ENCODE measurements around the gene RXFP2. TPM values are rescaled to one million over a fixed set of nuclear protein-coding genes. Genes with fewer than 3 reads are reported as not detected.
A peak's percentile ranks its signal among the peaks of the same experiment; 100 is the strongest.

RXFP2 gene
- polyA plus RNA-seq, 1 of the 3 experiments (the other 2 are of a cell fraction): not detected

DNA sequence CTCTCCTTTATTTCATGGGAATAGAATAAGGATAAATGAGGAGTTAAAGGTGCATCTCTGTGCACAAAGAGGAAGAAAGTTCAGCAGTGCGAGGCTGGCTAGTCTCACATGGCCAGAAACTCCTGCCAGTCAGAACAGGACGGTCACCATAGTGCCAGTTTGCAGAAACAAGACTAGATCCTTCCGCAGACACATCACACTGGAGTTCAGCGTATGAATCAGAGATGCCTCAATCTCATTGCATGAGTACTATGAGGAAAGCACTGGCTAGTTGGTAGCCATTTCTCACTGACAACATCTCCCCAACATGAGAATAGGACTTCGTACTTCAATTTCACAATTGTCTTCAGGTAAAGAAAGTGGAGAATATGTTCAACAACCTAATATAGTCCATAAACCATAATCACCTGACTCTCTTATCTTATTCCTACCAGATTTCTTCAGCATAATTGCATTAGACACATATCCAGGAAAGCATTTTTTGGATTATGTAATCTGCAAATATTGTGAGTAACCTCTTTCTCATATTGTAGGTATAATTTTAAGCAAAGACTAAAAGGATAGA is 34.9 kb downstream of the RXFP2 start:
- TF ChIP-seq SMC3 (IDR thresholded peaks at IDR 0.05; ENCODE audit: low read depth, low read length) (no peak), GATA2 (CRISPR knock-in tag; IDR thresholded peaks at IDR 0.05) (no peak), TAF1 (IDR thresholded peaks at IDR 0.05; ENCODE audit: borderline replicate concordance, low read depth, low read length) (no peak), SIN3A (IDR thresholded peaks at IDR 0.05; ENCODE audit: borderline replicate concordance, low read depth, low read length) (no peak), EP300 (IDR thresholded peaks at IDR 0.05; ENCODE audit: borderline replicate concordance in 1 of 2, low read depth in 1 of 2, low read length in 1 of 2) (no peak), TCF12 (IDR thresholded peaks at IDR 0.05) (no peak), EZH2phosphoT487 (IDR thresholded peaks at IDR 0.05; ENCODE audit: borderline replicate concordance, low read depth) (no peak), FOSL2 (IDR thresholded peaks at IDR 0.05; ENCODE audit: borderline replicate concordance, low read depth) (no peak), FOXJ3 (CRISPR knock-in tag; IDR thresholded peaks at IDR 0.05) (no peak)
- TF ChIP-seq, protein P1, sequence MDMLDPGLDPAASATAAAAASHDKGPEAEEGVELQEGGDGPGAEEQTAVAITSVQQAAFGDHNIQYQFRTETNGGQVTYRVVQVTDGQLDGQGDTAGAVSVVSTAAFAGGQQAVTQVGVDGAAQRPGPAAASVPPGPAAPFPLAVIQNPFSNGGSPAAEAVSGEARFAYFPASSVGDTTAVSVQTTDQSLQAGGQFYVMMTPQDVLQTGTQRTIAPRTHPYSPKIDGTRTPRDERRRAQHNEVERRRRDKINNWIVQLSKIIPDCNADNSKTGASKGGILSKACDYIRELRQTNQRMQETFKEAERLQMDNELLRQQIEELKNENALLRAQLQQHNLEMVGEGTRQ (IDR thresholded peaks at IDR 0.05; ENCODE audit: borderline replicate concordance, low read depth, low read length): no peak
- TF ChIP-seq, protein P2, sequence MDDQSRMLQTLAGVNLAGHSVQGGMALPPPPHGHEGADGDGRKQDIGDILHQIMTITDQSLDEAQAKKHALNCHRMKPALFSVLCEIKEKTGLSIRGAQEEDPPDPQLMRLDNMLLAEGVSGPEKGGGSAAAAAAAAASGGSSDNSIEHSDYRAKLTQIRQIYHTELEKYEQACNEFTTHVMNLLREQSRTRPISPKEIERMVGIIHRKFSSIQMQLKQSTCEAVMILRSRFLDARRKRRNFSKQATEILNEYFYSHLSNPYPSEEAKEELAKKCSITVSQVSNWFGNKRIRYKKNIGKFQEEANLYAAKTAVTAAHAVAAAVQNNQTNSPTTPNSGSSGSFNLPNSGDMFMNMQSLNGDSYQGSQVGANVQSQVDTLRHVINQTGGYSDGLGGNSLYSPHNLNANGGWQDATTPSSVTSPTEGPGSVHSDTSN (IDR thresholded peaks at IDR 0.05): no peak
- ChIA-PET CTCF (interaction anchor here (1.2 kb wide), 1 partner anchor 350 kb away, joined by 4 read pairs; no protein-coding TSS in a partner anchor), POLR2A (no interaction called here)
- Histone ChIP-seq H3K27me3 (ENCODE audit: insufficient read depth) (no peaks in the 10 kb centered on the region), H3K9me3 (no peaks in the 10 kb centered on the region), H3K9ac (peak overlapping the region; percentile 43), H3K9me2 (no peaks in the 10 kb centered on the region), H4K20me1 (ENCODE audit: insufficient read depth) (no peaks in the 10 kb centered on the region), H3K4me2 (0 out of 2 replicates have a peak overlapping the region, but pooled peaks have one; percentile 66), H3K27ac (ENCODE audit: low read depth in 2 of 2, low read length in 1 of 2) (peak overlapping the region in 1 of 2 experiments; percentile 82; a peak in 2 of 4 replicates), H3K79me2 (ENCODE audit: insufficient read depth) (no peaks in the 10 kb centered on the region), H2AFZ (ENCODE audit: low read depth) (peak overlapping the region; percentile 12; the same call in 1 of the 2 replicates), H3F3A (replicated peaks; ENCODE audit: insufficient read depth) (peaks cover 12% of the 10 kb centered on the region), H3K4me1 (ENCODE audit: control insufficient read depth in 1 of 2, insufficient read depth in 2 of 2, low read depth in 1 of 2, low read length in 1 of 2) (peaks cover 0 to 7% of the 10 kb centered on the region in 2 experiments; a peak in 2 of 4 replicates), H3K36me3 (replicated peaks in 1 of 2; ENCODE audit: control insufficient read depth in 1 of 2, insufficient read depth in 2 of 2, low read length in 1 of 2) (no peaks in the 10 kb centered on the region), H3K4me3 (ENCODE audit: low read depth in 2 of 2, low read length in 1 of 2) (no peak overlapping the region)
- 95% methylated on average over 5 of the region's 5 CpGs for WGBS (ENCODE audit: low lambda C conversion rate)
- DNase-seq: no peak

DNA sequence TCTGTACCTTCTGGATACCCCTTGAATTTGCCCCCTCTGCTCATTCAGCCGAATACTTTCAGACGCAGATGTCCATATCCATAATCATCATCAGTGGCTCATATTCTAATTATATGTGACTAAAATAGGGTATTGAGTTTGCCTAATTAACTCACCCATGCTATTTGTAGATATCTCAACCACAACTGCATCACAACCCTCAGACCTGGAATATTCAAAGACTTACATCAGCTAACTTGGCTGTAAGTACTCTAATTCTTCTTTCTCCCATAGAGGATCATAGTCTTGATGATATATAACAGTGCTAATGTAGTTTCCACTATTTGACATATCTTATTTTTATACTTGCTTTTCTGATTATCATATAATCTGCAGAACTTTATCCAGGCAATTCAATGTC is 35.8 kb downstream of the RXFP2 start:
- Histone ChIP-seq H3K9me3 (no peaks in the 10 kb centered on the region), H3K4me2 (no peak overlapping the region), H3K9ac (no peak overlapping the region), H3F3A (replicated peaks; ENCODE audit: insufficient read depth) (peaks cover 12% of the 10 kb centered on the region), H3K9me2 (no peaks in the 10 kb centered on the region), H3K4me3 (ENCODE audit: low read depth in 2 of 2, low read length in 1 of 2) (no peak overlapping the region), H3K4me1 (ENCODE audit: control insufficient read depth in 1 of 2, insufficient read depth in 2 of 2, low read depth in 1 of 2, low read length in 1 of 2) (peaks cover 0 to 7% of the 10 kb centered on the region in 2 experiments; a peak in 2 of 4 replicates), H3K36me3 (replicated peaks in 1 of 2; ENCODE audit: control insufficient read depth in 1 of 2, insufficient read depth in 2 of 2, low read length in 1 of 2) (no peaks in the 10 kb centered on the region), H4K20me1 (ENCODE audit: insufficient read depth) (no peaks in the 10 kb centered on the region), H3K27me3 (ENCODE audit: insufficient read depth) (no peaks in the 10 kb centered on the region), H3K27ac (ENCODE audit: low read depth in 2 of 2, low read length in 1 of 2) (no peak overlapping the region), H3K79me2 (ENCODE audit: insufficient read depth) (no peaks in the 10 kb centered on the region), H2AFZ (ENCODE audit: low read depth) (no peak overlapping the region)
- no peak for DNase-seq
- 97% methylated on average over 2 of the region's 2 CpGs for WGBS (ENCODE audit: low lambda C conversion rate)
- ChIA-PET CTCF (no interaction called here), POLR2A (no interaction called here)
- TF ChIP-seq, protein P3, sequence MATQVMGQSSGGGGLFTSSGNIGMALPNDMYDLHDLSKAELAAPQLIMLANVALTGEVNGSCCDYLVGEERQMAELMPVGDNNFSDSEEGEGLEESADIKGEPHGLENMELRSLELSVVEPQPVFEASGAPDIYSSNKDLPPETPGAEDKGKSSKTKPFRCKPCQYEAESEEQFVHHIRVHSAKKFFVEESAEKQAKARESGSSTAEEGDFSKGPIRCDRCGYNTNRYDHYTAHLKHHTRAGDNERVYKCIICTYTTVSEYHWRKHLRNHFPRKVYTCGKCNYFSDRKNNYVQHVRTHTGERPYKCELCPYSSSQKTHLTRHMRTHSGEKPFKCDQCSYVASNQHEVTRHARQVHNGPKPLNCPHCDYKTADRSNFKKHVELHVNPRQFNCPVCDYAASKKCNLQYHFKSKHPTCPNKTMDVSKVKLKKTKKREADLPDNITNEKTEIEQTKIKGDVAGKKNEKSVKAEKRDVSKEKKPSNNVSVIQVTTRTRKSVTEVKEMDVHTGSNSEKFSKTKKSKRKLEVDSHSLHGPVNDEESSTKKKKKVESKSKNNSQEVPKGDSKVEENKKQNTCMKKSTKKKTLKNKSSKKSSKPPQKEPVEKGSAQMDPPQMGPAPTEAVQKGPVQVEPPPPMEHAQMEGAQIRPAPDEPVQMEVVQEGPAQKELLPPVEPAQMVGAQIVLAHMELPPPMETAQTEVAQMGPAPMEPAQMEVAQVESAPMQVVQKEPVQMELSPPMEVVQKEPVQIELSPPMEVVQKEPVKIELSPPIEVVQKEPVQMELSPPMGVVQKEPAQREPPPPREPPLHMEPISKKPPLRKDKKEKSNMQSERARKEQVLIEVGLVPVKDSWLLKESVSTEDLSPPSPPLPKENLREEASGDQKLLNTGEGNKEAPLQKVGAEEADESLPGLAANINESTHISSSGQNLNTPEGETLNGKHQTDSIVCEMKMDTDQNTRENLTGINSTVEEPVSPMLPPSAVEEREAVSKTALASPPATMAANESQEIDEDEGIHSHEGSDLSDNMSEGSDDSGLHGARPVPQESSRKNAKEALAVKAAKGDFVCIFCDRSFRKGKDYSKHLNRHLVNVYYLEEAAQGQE (IDR thresholded peaks at IDR 0.05; ENCODE audit: low read depth, low read length): no peak
- TF ChIP-seq NRF1 (IDR thresholded peaks at IDR 0.05; ENCODE audit: low read depth, low read length) (no peak), POLR2AphosphoS5 (IDR thresholded peaks at IDR 0.05; ENCODE audit: low read depth, low read length) (no peak), RFX5 (IDR thresholded peaks at IDR 0.05; ENCODE audit: low read length) (no peak), TCF12 (IDR thresholded peaks at IDR 0.05) (no peak), EZH2phosphoT487 (IDR thresholded peaks at IDR 0.05; ENCODE audit: borderline replicate concordance, low read depth) (no peak), FOXJ3 (CRISPR knock-in tag; IDR thresholded peaks at IDR 0.05) (no peak), FOSL2 (IDR thresholded peaks at IDR 0.05; ENCODE audit: borderline replicate concordance, low read depth) (no peak), GATA2 (CRISPR knock-in tag; IDR thresholded peaks at IDR 0.05) (no peak), RXRA (IDR thresholded peaks at IDR 0.05; ENCODE audit: borderline replicate concordance, low read depth) (no peak)
- TF ChIP-seq, protein P4, sequence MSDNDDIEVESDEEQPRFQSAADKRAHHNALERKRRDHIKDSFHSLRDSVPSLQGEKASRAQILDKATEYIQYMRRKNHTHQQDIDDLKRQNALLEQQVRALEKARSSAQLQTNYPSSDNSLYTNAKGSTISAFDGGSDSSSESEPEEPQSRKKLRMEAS (IDR thresholded peaks at IDR 0.05; ENCODE audit: low read depth): no peak
- TF ChIP-seq, protein P2 (IDR thresholded peaks at IDR 0.05): no peak
- TF ChIP-seq, protein P5, sequence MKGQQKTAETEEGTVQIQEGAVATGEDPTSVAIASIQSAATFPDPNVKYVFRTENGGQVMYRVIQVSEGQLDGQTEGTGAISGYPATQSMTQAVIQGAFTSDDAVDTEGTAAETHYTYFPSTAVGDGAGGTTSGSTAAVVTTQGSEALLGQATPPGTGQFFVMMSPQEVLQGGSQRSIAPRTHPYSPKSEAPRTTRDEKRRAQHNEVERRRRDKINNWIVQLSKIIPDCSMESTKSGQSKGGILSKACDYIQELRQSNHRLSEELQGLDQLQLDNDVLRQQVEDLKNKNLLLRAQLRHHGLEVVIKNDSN (IDR thresholded peaks at IDR 0.05; ENCODE audit: borderline replicate concordance, low read depth): no peak

All from SK-N-SH (cell line).